CD4-positive, alpha-beta T cell treated with Interleukin-21 for 1 hour (primary cell): ENCODE results near the gene CALHM1.
A peak's percentile ranks its signal among the peaks of the same experiment; 100 is the strongest.
"Not testable (repeated sequence)": the region's sequence is repeated elsewhere in the genome, so short reads cannot be mapped to it uniquely, and the experiment has no call there.

Source experiments
- DNase-seq: peaks from one replicate; pipeline ENCODE4 v3.0.0-alpha.2; 2020

The CALHM1 gene

GRCh38 chr10:103458720-103459119 lies at the start of gene CALHM1:
Gene CALHM1 (minus strand): TSS chr10:103458900. CDS start chr10:103458751, 149 bp downstream.
- DNase-seq = no peak

GRCh38 chr10:103507235-103508191 lies 48.8 kb upstream of the CALHM1 start:
- DNase-seq = no peak

- no peak for DNase-seq
Observed at GRCh38 chr10:103506061-103506460, 47.4 kb upstream of the CALHM1 start.

GRCh38 chr10:103504181-103504783 lies 45.6 kb upstream of the CALHM1 start:
- peak; percentile 47 for DNase-seq

- not testable (repeated sequence) for DNase-seq
Observed at GRCh38 chr10:103503777-103504176, 45.1 kb upstream of the CALHM1 start.

GRCh38 chr10:103502849-103503660 lies 44.4 kb upstream of the CALHM1 start:
- no peak for DNase-seq

- DNase-seq = no peak
Observed at GRCh38 chr10:103501186-103501585, 42.5 kb upstream of the CALHM1 start.

GRCh38 chr10:103500481-103500880 lies 41.8 kb upstream of the CALHM1 start:
- DNase-seq = no peak

- DNase-seq = no peak
Observed at GRCh38 chr10:103499881-103500280, 41.2 kb upstream of the CALHM1 start.

GRCh38 chr10:103498936-103499638 lies 40.4 kb upstream of the CALHM1 start:
- no peak for DNase-seq

- DNase-seq = no peak
Observed at GRCh38 chr10:103497161-103497915, 38.6 kb upstream of the CALHM1 start.

GRCh38 chr10:103495321-103495720 lies 36.6 kb upstream of the CALHM1 start:
- no peak for DNase-seq

GRCh38 chr10:103493916-103494877 lies 35.5 kb upstream of the CALHM1 start:
- peak; percentile 34 for DNase-seq

GRCh38 chr10:103493362-103493915 lies 34.7 kb upstream of the CALHM1 start, which contains the start of gene NEURL1:
Gene NEURL1 (plus strand): TSS chr10:103493705. CDS start chr10:103494388, 683 bp downstream.
- peak; percentile 29 for DNase-seq

- no peak for DNase-seq
Observed at GRCh38 chr10:103492655-103493261, 34.1 kb upstream of the CALHM1 start.

GRCh38 chr10:103491729-103492364 lies 33.1 kb upstream of the CALHM1 start:
- DNase-seq = no peak

- DNase-seq = no peak
Observed at GRCh38 chr10:103490986-103491314, 32.2 kb upstream of the CALHM1 start.

- no peak for DNase-seq
Observed at GRCh38 chr10:103487410-103487708, 28.7 kb upstream of the CALHM1 start.

- DNase-seq = not testable (repeated sequence)
Observed at GRCh38 chr10:103486635-103487409, 28.1 kb upstream of the CALHM1 start.
